Left renal pelvis (tissue), 4 donors: ENCODE measurements around the gene ASB10. TPM values are rescaled to one million over a fixed set of nuclear protein-coding genes. Genes with fewer than 3 reads are reported as not detected.

Source experiments
- DNase-seq, 4 donors: peaks; one replicate each; pipeline ENCODE4 v3.0.0-alpha.2; 2013; ENCODE audit warnings: low read depth in 4 of 4, low spot score in 3 of 4
- polyA plus RNA-seq, 4 donors: library from polyadenylated mRNA; unstranded; fragments of 120-200 nt; gene quantifications; one replicate each; pipeline ENCODE4 v1.2.1, GENCODE V29; 2013; ENCODE audit not compliant: insufficient read length in 4 of 4

The ASB10 gene
- polyA plus RNA-seq, 4 donors: not detected

GRCh38 chr7:151191544-151191943, 4.5 kb upstream of the ASB10 start:
- DNase-seq: no peak

GRCh38 chr7:151189038-151189437, 2.0 kb upstream of the ASB10 start:
- DNase-seq: no peak

GRCh38 chr7:151188252-151188542, 1.1 kb upstream of the ASB10 start:
- no peak for DNase-seq

GRCh38 chr7:151187409-151188251, 580 bp upstream of the ASB10 start:
- no peak for DNase-seq

- DNase-seq: no peak
These were observed 1.0 kb downstream of the ASB10 start for GRCh38 chr7:151185762-151186639.

GRCh38 chr7:151181011-151181431, 6.0 kb downstream of the ASB10 start:
- no peak for DNase-seq

GRCh38 chr7:151179946-151180345, 7.1 kb downstream of the ASB10 start:
- DNase-seq: no peak

GRCh38 chr7:151179287-151179860, 7.7 kb downstream of the ASB10 start:
- no peak for DNase-seq

GRCh38 chr7:151178831-151179230, 8.2 kb downstream of the ASB10 start:
- DNase-seq: no peak

GRCh38 chr7:151178236-151178635, 8.8 kb downstream of the ASB10 start:
- DNase-seq: no peak

GRCh38 chr7:151177310-151177709, 9.7 kb downstream of the ASB10 start:
- DNase-seq: no peak

GRCh38 chr7:151176401-151176800, 10.6 kb downstream of the ASB10 start:
- no peak for DNase-seq

GRCh38 chr7:151175793-151176311, 11.2 kb downstream of the ASB10 start:
- DNase-seq: no peak

GRCh38 chr7:151175047-151175792, 11.8 kb downstream of the ASB10 start:
- no peak for DNase-seq

GRCh38 chr7:151174246-151175046, 12.6 kb downstream of the ASB10 start:
- no peak for DNase-seq

GRCh38 chr7:151173386-151174245, 13.4 kb downstream of the ASB10 start:
- DNase-seq: no peak

- peak in 3 of 4 donors; percentile 25 to 56 (median 27) for DNase-seq
These were observed 14.5 kb downstream of the ASB10 start for GRCh38 chr7:151172273-151173141.

GRCh38 chr7:151168787-151169162, 18.3 kb downstream of the ASB10 start:
- no peak for DNase-seq
